ENCODE measurements around the gene CNIH1.

DNA sequence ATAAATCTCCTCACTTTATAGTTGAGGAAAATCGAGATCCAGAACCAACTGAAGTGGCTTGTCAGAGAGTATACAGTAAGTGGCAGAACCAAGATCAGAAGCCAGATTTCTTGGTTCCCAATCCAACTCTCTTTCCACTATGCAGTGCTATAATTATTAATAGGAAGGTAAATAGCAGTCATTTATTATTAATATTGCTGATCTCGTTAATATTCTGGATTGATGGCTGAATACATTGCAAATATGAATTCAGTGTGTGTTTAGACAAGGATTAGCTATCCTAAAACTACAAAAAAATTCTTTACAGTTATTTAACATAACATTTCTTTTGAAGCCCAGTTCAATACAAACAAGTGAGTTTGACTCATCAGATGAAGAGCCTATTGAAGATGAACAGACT lies 41.6 kb downstream of the CNIH1 start:
- TF ChIP-seq, protein P1, sequence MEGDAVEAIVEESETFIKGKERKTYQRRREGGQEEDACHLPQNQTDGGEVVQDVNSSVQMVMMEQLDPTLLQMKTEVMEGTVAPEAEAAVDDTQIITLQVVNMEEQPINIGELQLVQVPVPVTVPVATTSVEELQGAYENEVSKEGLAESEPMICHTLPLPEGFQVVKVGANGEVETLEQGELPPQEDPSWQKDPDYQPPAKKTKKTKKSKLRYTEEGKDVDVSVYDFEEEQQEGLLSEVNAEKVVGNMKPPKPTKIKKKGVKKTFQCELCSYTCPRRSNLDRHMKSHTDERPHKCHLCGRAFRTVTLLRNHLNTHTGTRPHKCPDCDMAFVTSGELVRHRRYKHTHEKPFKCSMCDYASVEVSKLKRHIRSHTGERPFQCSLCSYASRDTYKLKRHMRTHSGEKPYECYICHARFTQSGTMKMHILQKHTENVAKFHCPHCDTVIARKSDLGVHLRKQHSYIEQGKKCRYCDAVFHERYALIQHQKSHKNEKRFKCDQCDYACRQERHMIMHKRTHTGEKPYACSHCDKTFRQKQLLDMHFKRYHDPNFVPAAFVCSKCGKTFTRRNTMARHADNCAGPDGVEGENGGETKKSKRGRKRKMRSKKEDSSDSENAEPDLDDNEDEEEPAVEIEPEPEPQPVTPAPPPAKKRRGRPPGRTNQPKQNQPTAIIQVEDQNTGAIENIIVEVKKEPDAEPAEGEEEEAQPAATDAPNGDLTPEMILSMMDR (IDR thresholded peaks at IDR 0.05) = no peak
- TF ChIP-seq POLR2A (IDR thresholded peaks at IDR 0.05) (no peak), POLR2AphosphoS5 (IDR thresholded peaks at IDR 0.05) (no peak), EP300 (IDR thresholded peaks at IDR 0.05) (no peak)

Data from upper lobe of left lung (tissue), 4 donors.